Measurements from ENCODE around the gene MRPS17.

DNA sequence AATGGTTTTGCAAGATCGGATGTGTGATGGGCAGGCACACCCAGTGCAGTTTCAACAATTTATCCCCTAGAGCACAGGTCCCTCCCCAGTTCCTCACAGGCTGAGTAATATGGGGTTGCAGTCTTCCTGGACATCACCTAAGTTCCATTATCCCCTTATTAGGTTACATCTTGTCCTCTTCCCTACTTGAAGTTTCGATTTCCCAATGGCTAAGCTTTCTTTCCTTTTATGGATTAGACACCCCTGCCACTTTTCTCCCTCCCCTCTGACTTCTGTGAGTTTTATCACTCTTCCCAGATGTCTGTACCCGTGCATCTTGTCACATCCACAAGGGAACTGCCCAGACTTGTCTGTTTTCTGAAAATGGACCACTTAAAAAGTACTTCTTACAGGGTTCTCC, 10.3 kb downstream of the MRPS17 start:
- TF ChIP-seq GATA3 (IDR thresholded peaks at IDR 0.05; ENCODE audit: low read depth, low read length) (no peak), GATA2 (IDR thresholded peaks at IDR 0.05; ENCODE audit: low read depth, low read length) (no peak)

All from SH-SY5Y (cell line).